ENCODE results near the gene GPR183. TPM values are rescaled to one million over a fixed set of nuclear protein-coding genes. Genes with fewer than 3 reads are reported as not detected.

Gene GPR183
- total and polyA plus RNA-seq, 4 donors: 1.7 to 25.3 (median 13.9) TPM

GRCh38 chr13:99351772-99352171 lies 44.6 kb upstream of the GPR183 start:
- intact Hi-C loops (cut with DNase I): no loop called here
- no peaks in the 10 kb centered on the region for H3K4me1 ChIP-seq (ENCODE audit: control insufficient read depth in 1 of 2, insufficient read depth in 2 of 2, low read length in 2 of 2)
- H3K9me3 ChIP-seq (ENCODE audit: control insufficient read depth, low read length): no peaks in the 10 kb centered on the region
- H3K4me3 ChIP-seq (ENCODE audit: low read length in 2 of 2): no peak overlapping the region
- ATAC-seq (ENCODE audit: low FRiP score) (no peak), DNase-seq (no peak)
- 71 to 83% methylated on average over 4 of the region's 4 CpGs for WGBS, 2 donors
- H3K36me3 ChIP-seq (ENCODE audit: control insufficient read depth in 1 of 2, insufficient read depth in 2 of 2, low read length in 1 of 2): no peaks in the 10 kb centered on the region
- H3K27me3 ChIP-seq (ENCODE audit: control insufficient read depth in 1 of 2, insufficient read depth in 2 of 2, low read length in 1 of 2): no peaks in the 10 kb centered on the region
- H3K27ac ChIP-seq (ENCODE audit: low read depth in 1 of 2, low read length in 2 of 2): no peak overlapping the region

- Histone ChIP-seq H3K9me3 (ENCODE audit: control insufficient read depth, low read length) (no peaks in the 10 kb centered on the region), H3K36me3 (ENCODE audit: control insufficient read depth in 1 of 2, insufficient read depth in 2 of 2, low read length in 1 of 2) (no peaks in the 10 kb centered on the region), H3K27me3 (ENCODE audit: control insufficient read depth in 1 of 2, insufficient read depth in 2 of 2, low read length in 1 of 2) (no peaks in the 10 kb centered on the region), H3K4me3 (ENCODE audit: low read length in 2 of 2) (no peak overlapping the region), H3K27ac (ENCODE audit: low read depth in 1 of 2, low read length in 2 of 2) (no peak overlapping the region), H3K4me1 (ENCODE audit: control insufficient read depth in 1 of 2, insufficient read depth in 2 of 2, low read length in 2 of 2) (no peaks in the 10 kb centered on the region)
- 94 to 95% methylated on average over 2 of the region's 2 CpGs for WGBS, 2 donors
- intact Hi-C loops (cut with DNase I): no loop called here
- DNase-seq: no peak
- ATAC-seq (ENCODE audit: low FRiP score): no peak
Measured at GRCh38 chr13:99350191-99350590, 43.0 kb upstream of the GPR183 start.

- Histone ChIP-seq H3K27ac (ENCODE audit: low read depth in 1 of 2, low read length in 2 of 2) (no peak overlapping the region), H3K4me1 (ENCODE audit: control insufficient read depth in 1 of 2, insufficient read depth in 2 of 2, low read length in 2 of 2) (no peaks in the 10 kb centered on the region), H3K9me3 (ENCODE audit: control insufficient read depth, low read length) (no peaks in the 10 kb centered on the region), H3K36me3 (ENCODE audit: control insufficient read depth in 1 of 2, insufficient read depth in 2 of 2, low read length in 1 of 2) (peaks cover 0 to 2% of the 10 kb centered on the region in 2 donors), H3K4me3 (ENCODE audit: low read length in 2 of 2) (no peak overlapping the region), H3K27me3 (ENCODE audit: control insufficient read depth in 1 of 2, insufficient read depth in 2 of 2, low read length in 1 of 2) (no peaks in the 10 kb centered on the region)
- DNase-seq (no peak), ATAC-seq (ENCODE audit: low FRiP score) (no peak)
- intact Hi-C loops (cut with DNase I): no loop called here
- WGBS, 2 donors: 92 to 93% methylated on average over 8 of the region's 8 CpGs
Measured at GRCh38 chr13:99347911-99348451, 40.8 kb upstream of the GPR183 start.

GRCh38 chr13:99347335-99347878 lies 40.2 kb upstream of the GPR183 start:
- Histone ChIP-seq H3K4me3 (ENCODE audit: low read length in 2 of 2) (no peak overlapping the region), H3K27ac (ENCODE audit: low read depth in 1 of 2, low read length in 2 of 2) (no peak overlapping the region), H3K4me1 (ENCODE audit: control insufficient read depth in 1 of 2, insufficient read depth in 2 of 2, low read length in 2 of 2) (no peaks in the 10 kb centered on the region), H3K9me3 (ENCODE audit: control insufficient read depth, low read length) (no peaks in the 10 kb centered on the region), H3K36me3 (ENCODE audit: control insufficient read depth in 1 of 2, insufficient read depth in 2 of 2, low read length in 1 of 2) (peaks cover 0 to 3% of the 10 kb centered on the region in 2 donors), H3K27me3 (ENCODE audit: control insufficient read depth in 1 of 2, insufficient read depth in 2 of 2, low read length in 1 of 2) (no peaks in the 10 kb centered on the region)
- no peak for DNase-seq
- ATAC-seq (ENCODE audit: low FRiP score): no peak
- WGBS, 2 donors: 92 to 94% methylated on average over 6 of the region's 6 CpGs
- intact Hi-C loops (cut with DNase I): no loop called here

- Histone ChIP-seq H3K27me3 (ENCODE audit: control insufficient read depth in 1 of 2, insufficient read depth in 2 of 2, low read length in 1 of 2) (no peaks in the 10 kb centered on the region), H3K27ac (ENCODE audit: low read depth in 1 of 2, low read length in 2 of 2) (no peak overlapping the region), H3K9me3 (ENCODE audit: control insufficient read depth, low read length) (no peaks in the 10 kb centered on the region), H3K4me1 (ENCODE audit: control insufficient read depth in 1 of 2, insufficient read depth in 2 of 2, low read length in 2 of 2) (no peaks in the 10 kb centered on the region), H3K36me3 (ENCODE audit: control insufficient read depth in 1 of 2, insufficient read depth in 2 of 2, low read length in 1 of 2) (peaks cover 0 to 4% of the 10 kb centered on the region in 2 donors), H3K4me3 (ENCODE audit: low read length in 2 of 2) (no peak overlapping the region)
- intact Hi-C loops (cut with DNase I): no loop called here
- ATAC-seq (ENCODE audit: low FRiP score) (no peak), DNase-seq (no peak)
- WGBS, 2 donors: 82 to 89% methylated on average over 11 of the region's 11 CpGs
Measured at GRCh38 chr13:99346335-99347042, 39.3 kb upstream of the GPR183 start.

- intact Hi-C loops (cut with DNase I): no loop called here
- H3K27ac ChIP-seq (ENCODE audit: low read depth in 1 of 2, low read length in 2 of 2): no peak overlapping the region
- H3K4me3 ChIP-seq (ENCODE audit: low read length in 2 of 2): no peak overlapping the region
- DNase-seq (no peak), ATAC-seq (ENCODE audit: low FRiP score) (no peak)
- no peaks in the 10 kb centered on the region for H3K9me3 ChIP-seq (ENCODE audit: control insufficient read depth, low read length)
- 91 to 93% methylated on average over 5 of the region's 5 CpGs for WGBS, 2 donors
- H3K27me3 ChIP-seq (ENCODE audit: control insufficient read depth in 1 of 2, insufficient read depth in 2 of 2, low read length in 1 of 2): no peaks in the 10 kb centered on the region
- peaks cover 4% of the 10 kb centered on the region in 2 donors for H3K36me3 ChIP-seq (ENCODE audit: control insufficient read depth in 1 of 2, insufficient read depth in 2 of 2, low read length in 1 of 2)
- H3K4me1 ChIP-seq (ENCODE audit: control insufficient read depth in 1 of 2, insufficient read depth in 2 of 2, low read length in 2 of 2): no peaks in the 10 kb centered on the region
Measured at GRCh38 chr13:99345345-99345744, 38.1 kb upstream of the GPR183 start.

- intact Hi-C loops (cut with DNase I): no loop called here
- Histone ChIP-seq H3K4me1 (ENCODE audit: control insufficient read depth in 1 of 2, insufficient read depth in 2 of 2, low read length in 2 of 2) (no peaks in the 10 kb centered on the region), H3K36me3 (ENCODE audit: control insufficient read depth in 1 of 2, insufficient read depth in 2 of 2, low read length in 1 of 2) (peaks cover 4% of the 10 kb centered on the region in 2 donors), H3K4me3 (ENCODE audit: low read length in 2 of 2) (no peak overlapping the region), H3K9me3 (ENCODE audit: control insufficient read depth, low read length) (no peaks in the 10 kb centered on the region), H3K27me3 (ENCODE audit: control insufficient read depth in 1 of 2, insufficient read depth in 2 of 2, low read length in 1 of 2) (no peaks in the 10 kb centered on the region), H3K27ac (ENCODE audit: low read depth in 1 of 2, low read length in 2 of 2) (no peak overlapping the region)
- DNase-seq (no peak), ATAC-seq (ENCODE audit: low FRiP score) (no peak)
- 85 to 90% methylated on average over 6 of the region's 6 CpGs for WGBS, 2 donors
Measured at GRCh38 chr13:99344610-99345208, 37.5 kb upstream of the GPR183 start.

GRCh38 chr13:99342723-99343315 lies 35.6 kb upstream of the GPR183 start:
- 66 to 72% methylated on average over 10 of the region's 10 CpGs for WGBS, 2 donors
- Histone ChIP-seq H3K27ac (ENCODE audit: low read depth in 1 of 2, low read length in 2 of 2) (no peak overlapping the region), H3K4me3 (ENCODE audit: low read length in 2 of 2) (no peak overlapping the region), H3K27me3 (ENCODE audit: control insufficient read depth in 1 of 2, insufficient read depth in 2 of 2, low read length in 1 of 2) (no peaks in the 10 kb centered on the region), H3K9me3 (ENCODE audit: control insufficient read depth, low read length) (no peaks in the 10 kb centered on the region), H3K4me1 (ENCODE audit: control insufficient read depth in 1 of 2, insufficient read depth in 2 of 2, low read length in 2 of 2) (no peaks in the 10 kb centered on the region), H3K36me3 (ENCODE audit: control insufficient read depth in 1 of 2, insufficient read depth in 2 of 2, low read length in 1 of 2) (peaks cover 4% of the 10 kb centered on the region in 2 donors)
- DNase-seq (no peak), ATAC-seq (ENCODE audit: low FRiP score) (no peak)
- intact Hi-C loops (cut with DNase I): no loop called here

Measured in aorta (tissue), 5 donors.